ENCODE measurements around the gene CLBA1.

CLBA1 gene

GRCh38 chr14:104979758-104980610 is 5.6 kb upstream of the CLBA1 start:
- no peak for DNase-seq (ENCODE audit: low read depth, low spot score)

- no peak for DNase-seq (ENCODE audit: low read depth, low spot score)
These were observed 4.7 kb upstream of the CLBA1 start for GRCh38 chr14:104980611-104981531.

GRCh38 chr14:104981699-104982541 is 3.7 kb upstream of the CLBA1 start:
- DNase-seq (ENCODE audit: low read depth, low spot score) = no peak

- no peak for DNase-seq (ENCODE audit: low read depth, low spot score)
These were observed 2.9 kb upstream of the CLBA1 start for GRCh38 chr14:104982548-104983230.

- DNase-seq (ENCODE audit: low read depth, low spot score) = no peak
These were observed 2.3 kb upstream of the CLBA1 start for GRCh38 chr14:104983231-104983721.

- DNase-seq (ENCODE audit: low read depth, low spot score) = no peak
These were observed 1.3 kb upstream of the CLBA1 start for GRCh38 chr14:104984056-104984894.

- DNase-seq (ENCODE audit: low read depth, low spot score) = no peak
These were observed 1.0 kb downstream of the CLBA1 start for GRCh38 chr14:104986487-104987164.

- no peak for DNase-seq (ENCODE audit: low read depth, low spot score)
These were observed 3.8 kb downstream of the CLBA1 start for GRCh38 chr14:104989236-104989950.

- no peak for DNase-seq (ENCODE audit: low read depth, low spot score)
These were observed 4.3 kb downstream of the CLBA1 start for GRCh38 chr14:104989951-104990303.

- DNase-seq (ENCODE audit: low read depth, low spot score) = no peak
These were observed 6.3 kb downstream of the CLBA1 start for GRCh38 chr14:104991896-104992230.

GRCh38 chr14:104992501-104992900 is 6.9 kb downstream of the CLBA1 start:
- no peak for DNase-seq (ENCODE audit: low read depth, low spot score)

GRCh38 chr14:104993306-104993705 is 7.7 kb downstream of the CLBA1 start:
- no peak for DNase-seq (ENCODE audit: low read depth, low spot score)

GRCh38 chr14:104993808-104994591 is 8.4 kb downstream of the CLBA1 start:
- no peak for DNase-seq (ENCODE audit: low read depth, low spot score)

GRCh38 chr14:104994978-104995377 is 9.4 kb downstream of the CLBA1 start:
- no peak for DNase-seq (ENCODE audit: low read depth, low spot score)

- DNase-seq (ENCODE audit: low read depth, low spot score) = no peak
These were observed 10.4 kb downstream of the CLBA1 start for GRCh38 chr14:104996032-104996431.

GRCh38 chr14:104996483-104996882 is 10.9 kb downstream of the CLBA1 start:
- no peak for DNase-seq (ENCODE audit: low read depth, low spot score)

GRCh38 chr14:104998801-104999200 is 13.2 kb downstream of the CLBA1 start:
- DNase-seq (ENCODE audit: low read depth, low spot score) = no peak

GRCh38 chr14:104999361-104999760 is 13.8 kb downstream of the CLBA1 start:
- DNase-seq (ENCODE audit: low read depth, low spot score) = no peak
